ENCODE data around the gene GGA2. TPM values are rescaled to one million over a fixed set of nuclear protein-coding genes. Genes with fewer than 3 reads are reported as not detected.

GGA2 gene, protein sequence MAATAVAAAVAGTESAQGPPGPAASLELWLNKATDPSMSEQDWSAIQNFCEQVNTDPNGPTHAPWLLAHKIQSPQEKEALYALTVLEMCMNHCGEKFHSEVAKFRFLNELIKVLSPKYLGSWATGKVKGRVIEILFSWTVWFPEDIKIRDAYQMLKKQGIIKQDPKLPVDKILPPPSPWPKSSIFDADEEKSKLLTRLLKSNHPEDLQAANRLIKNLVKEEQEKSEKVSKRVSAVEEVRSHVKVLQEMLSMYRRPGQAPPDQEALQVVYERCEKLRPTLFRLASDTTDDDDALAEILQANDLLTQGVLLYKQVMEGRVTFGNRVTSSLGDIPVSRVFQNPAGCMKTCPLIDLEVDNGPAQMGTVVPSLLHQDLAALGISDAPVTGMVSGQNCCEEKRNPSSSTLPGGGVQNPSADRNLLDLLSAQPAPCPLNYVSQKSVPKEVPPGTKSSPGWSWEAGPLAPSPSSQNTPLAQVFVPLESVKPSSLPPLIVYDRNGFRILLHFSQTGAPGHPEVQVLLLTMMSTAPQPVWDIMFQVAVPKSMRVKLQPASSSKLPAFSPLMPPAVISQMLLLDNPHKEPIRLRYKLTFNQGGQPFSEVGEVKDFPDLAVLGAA
- total RNA-seq (2021), result 126 and 142 TPM in 2 replicates
- percentile 85 among the genes with signal in this experiment for Bru-seq, nascent RNA
- BruChase-seq, experiment 1, labeled RNA remaining after a 2-hour chase, result percentile 91 among the genes with signal in this experiment
- percentile 94 among the genes with signal in this experiment for BruChase-seq, experiment 2, labeled RNA remaining after a 6-hour chase
- long read RNA-seq, full-length matches to known transcripts, result 198 of 272 reads
- long read RNA-seq, partial matches to known transcripts, result 9 of 272 reads
- long read RNA-seq, other reads (novel, unspliced or antisense), result 65 of 272 reads

DNA sequence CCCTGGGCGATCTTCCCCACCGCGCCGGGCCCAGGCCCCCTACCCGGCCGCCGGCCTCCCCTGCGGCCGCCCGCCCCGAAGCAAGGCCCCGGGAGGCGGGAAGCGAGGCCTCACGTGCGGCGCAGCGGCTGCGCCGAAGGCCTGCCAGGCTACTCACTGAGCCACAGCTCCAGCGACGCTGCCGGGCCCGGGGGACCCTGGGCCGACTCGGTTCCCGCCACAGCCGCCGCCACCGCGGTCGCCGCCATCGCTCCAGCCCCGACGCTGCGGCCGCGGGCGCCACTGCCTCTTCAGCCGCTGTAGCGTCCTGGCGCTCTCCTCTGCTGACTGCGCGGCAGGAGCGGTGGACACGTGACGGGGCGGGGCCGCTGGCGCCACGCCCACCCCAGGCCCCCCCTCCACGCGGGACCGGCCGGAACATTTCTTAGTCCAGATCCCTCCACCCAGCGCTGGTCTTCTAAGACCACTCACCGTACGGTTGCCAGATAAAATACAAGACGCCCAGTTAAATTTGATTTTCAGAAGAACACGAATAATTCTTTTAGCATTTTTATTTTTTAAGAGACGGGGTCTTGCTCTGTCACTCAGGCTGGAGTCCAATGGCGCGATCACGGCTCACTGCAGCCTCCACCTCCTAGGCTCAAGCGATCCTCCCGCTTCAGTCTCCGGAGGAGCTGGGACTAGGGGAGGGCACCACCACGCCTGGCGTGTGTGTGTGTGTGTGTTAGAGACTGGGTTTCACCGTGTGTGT is at the start of gene GGA2:
Gene GGA2, minus strand, starts transcription at position 331 of the 751 bp plus-strand sequence. Its CDS starts 83 bp downstream, at position 248.
- BruUV-seq (replicated peaks), result no TSS peak

DNA sequence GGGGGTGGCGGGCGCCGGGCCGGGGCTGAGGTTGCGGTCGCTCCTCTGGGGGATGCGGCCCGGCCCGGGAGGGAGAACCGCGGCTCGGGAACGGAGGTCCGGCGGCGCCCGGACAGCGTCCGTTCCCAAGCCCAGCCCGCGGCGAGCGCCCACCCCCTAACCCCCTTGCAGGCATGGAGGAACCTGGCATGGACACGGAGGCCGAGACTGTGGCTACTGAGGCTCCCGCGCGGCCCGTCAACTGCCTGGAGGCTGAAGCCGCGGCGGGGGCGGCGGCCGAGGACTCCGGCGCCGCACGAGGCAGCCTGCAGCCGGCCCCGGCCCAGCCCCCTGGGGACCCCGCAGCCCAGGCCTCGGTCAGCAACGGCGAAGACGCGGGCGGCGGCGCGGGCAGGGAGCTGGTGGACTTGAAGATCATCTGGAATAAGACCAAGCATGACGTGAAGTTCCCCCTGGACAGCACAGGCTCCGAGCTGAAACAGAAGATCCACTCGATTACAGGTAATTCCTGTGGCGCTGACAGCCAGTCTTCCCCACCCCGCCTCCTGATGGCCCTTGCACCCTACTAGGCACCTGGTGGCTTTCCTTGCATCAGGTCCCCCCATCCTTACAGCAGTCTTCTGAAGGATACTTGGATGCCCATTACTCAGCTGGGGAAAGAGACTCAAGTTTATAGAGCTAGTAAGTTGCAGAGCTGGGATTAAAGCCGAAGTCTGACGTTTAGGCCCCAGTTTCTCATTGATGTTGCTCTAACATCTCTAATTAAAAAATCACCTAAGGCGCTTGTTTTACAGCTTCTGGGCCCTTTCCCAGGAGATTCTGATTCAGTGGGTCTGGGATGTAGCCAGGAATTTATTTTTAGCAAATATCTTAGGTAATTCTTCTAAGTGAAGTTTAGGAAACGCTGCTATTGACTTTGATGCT is 47.7 kb upstream of the GGA2 start:
- H3K27ac ChIP-seq (ENCODE audit: low read depth, low read length, poor library complexity, severe bottlenecking), result peak overlapping the region; percentile 95
- TF ChIP-seq EZH2 (IDR thresholded peaks at IDR 0.05; ENCODE audit: borderline replicate concordance, low read depth, low read length, poor library complexity, severe bottlenecking), result no peak
- TF ChIP-seq, protein P1, sequence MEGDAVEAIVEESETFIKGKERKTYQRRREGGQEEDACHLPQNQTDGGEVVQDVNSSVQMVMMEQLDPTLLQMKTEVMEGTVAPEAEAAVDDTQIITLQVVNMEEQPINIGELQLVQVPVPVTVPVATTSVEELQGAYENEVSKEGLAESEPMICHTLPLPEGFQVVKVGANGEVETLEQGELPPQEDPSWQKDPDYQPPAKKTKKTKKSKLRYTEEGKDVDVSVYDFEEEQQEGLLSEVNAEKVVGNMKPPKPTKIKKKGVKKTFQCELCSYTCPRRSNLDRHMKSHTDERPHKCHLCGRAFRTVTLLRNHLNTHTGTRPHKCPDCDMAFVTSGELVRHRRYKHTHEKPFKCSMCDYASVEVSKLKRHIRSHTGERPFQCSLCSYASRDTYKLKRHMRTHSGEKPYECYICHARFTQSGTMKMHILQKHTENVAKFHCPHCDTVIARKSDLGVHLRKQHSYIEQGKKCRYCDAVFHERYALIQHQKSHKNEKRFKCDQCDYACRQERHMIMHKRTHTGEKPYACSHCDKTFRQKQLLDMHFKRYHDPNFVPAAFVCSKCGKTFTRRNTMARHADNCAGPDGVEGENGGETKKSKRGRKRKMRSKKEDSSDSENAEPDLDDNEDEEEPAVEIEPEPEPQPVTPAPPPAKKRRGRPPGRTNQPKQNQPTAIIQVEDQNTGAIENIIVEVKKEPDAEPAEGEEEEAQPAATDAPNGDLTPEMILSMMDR (conservative IDR thresholded peaks at IDR 0.05; ENCODE audit: low read depth, low read length), result no peak
- intact Hi-C loops (cut with micrococcal nuclease; ENCODE audit: unreplicated experiment), result no loop called here
- peaks cover 46% of the 10 kb centered on the region for H3K36me3 ChIP-seq (ENCODE audit: insufficient read depth, low read length, poor library complexity, severe bottlenecking)
- H3K27me3 ChIP-seq (replicated peaks; ENCODE audit: insufficient read depth, low read depth, low read length, poor library complexity), result no peaks in the 10 kb centered on the region
- no peak for DNase-seq (ENCODE audit: low spot score)
- no TSS peak for BruUV-seq (replicated peaks)
- H3K4me3 ChIP-seq (ENCODE audit: low read depth, low read length, poor library complexity, severe bottlenecking), result peak overlapping the region; percentile 74
- peaks cover 23% of the 10 kb centered on the region for H3K4me1 ChIP-seq (ENCODE audit: insufficient read depth, low read length, poor library complexity, severe bottlenecking)
- ChIA-PET CTCF (interaction anchor here (0.6 to 1.0 kb wide), 3 partner anchors 169 to 479 kb away, joined by 3 read pairs; no protein-coding TSS in a partner anchor), POLR2A (ENCODE audit: low non-redundant PET) (interaction anchor here (0.6 kb wide), 1 partner anchor 944 kb away, joined by 3 read pairs; no protein-coding TSS in a partner anchor)
- no peaks in the 10 kb centered on the region for H3K9me3 ChIP-seq (ENCODE audit: low read depth, low read length, poor library complexity, severe bottlenecking)

More for the DNA sequence above, at the start of gene GGA2:
- TF ChIP-seq, protein P1 (conservative IDR thresholded peaks at IDR 0.05; ENCODE audit: low read depth, low read length), result no peak
- no peak for TF ChIP-seq EZH2 (IDR thresholded peaks at IDR 0.05; ENCODE audit: borderline replicate concordance, low read depth, low read length, poor library complexity, severe bottlenecking)
- DNase-seq (ENCODE audit: low spot score), result peak; percentile 88
- H3K4me1 ChIP-seq (ENCODE audit: insufficient read depth, low read length, poor library complexity, severe bottlenecking), result peaks cover 12% of the 10 kb centered on the region
- ChIA-PET CTCF (interaction anchor here (0.7 kb wide), 1 partner anchor 86 kb away, joined by 5 read pairs; no protein-coding TSS in a partner anchor), POLR2A (ENCODE audit: low non-redundant PET) (no interaction called here)
- H3K4me3 ChIP-seq (ENCODE audit: low read depth, low read length, poor library complexity, severe bottlenecking), result peak within 1 kb of the TSS; percentile 80
- H3K27me3 ChIP-seq (replicated peaks; ENCODE audit: insufficient read depth, low read depth, low read length, poor library complexity), result no peaks in the 10 kb centered on the region
- H3K9me3 ChIP-seq (ENCODE audit: low read depth, low read length, poor library complexity, severe bottlenecking), result no peaks in the 10 kb centered on the region
- peak within 1 kb of the TSS; percentile 92 for H3K27ac ChIP-seq (ENCODE audit: low read depth, low read length, poor library complexity, severe bottlenecking)
- intact Hi-C loops (cut with micrococcal nuclease; ENCODE audit: unreplicated experiment), result no loop called here
- no peaks in the 10 kb centered on the region for H3K36me3 ChIP-seq (ENCODE audit: insufficient read depth, low read length, poor library complexity, severe bottlenecking)

All from A673 (cell line).